EH (cell line): Measurements from ENCODE around the gene EEF2KMT.

Experiments used
- DNase-seq: peaks from one replicate; pipeline ENCODE4 v3.0.0-alpha.2; 2015; ENCODE audit warnings: low read depth

EEF2KMT gene

DNA sequence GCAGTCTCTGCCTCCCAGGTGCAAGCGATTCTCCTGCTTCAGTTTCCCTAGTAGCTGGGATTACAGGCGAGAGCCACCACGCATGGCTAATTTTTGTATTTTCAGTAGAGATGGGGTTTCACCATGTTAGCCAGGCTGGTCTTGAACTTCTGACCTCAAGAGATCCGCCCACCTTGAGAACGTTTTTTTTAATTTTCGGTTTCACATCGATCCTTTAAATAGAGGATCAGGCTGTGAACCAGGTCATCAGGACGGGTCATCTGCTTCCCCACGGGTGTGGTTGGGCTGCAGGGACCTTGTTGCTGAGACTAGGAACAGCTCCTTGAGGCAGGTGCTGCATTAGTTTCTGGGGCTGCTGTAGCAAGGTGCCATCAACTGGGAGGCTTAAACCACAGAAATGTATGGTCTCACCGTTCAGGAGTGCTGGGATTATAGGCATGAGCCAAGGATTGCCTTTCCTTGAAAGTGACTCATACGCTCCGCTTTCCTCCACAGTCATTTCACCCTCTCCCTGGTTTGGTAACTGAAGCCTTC, 55.9 kb downstream of the EEF2KMT start:
- DNase-seq: peak; percentile 48

DNA sequence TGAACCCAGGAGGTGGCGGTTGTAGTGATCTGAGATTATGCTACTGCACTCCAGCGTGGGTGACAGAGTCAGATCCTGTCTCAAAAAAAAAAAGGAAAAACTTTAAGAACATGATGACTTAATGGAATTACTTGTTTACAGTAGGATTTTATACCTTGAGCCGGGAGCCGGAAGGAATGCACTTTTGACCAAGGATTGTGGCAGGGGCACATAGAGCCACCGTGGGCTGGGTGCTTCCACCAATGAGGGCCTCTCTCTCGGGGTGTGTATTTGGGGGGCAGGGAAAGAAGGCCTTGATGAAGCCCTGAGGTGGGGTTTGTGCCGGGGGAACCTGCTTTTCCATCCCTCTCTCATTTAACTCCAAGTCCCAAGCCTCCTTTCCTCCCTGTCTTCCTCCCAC, 57.1 kb downstream of the EEF2KMT start:
- DNase-seq: no peak

GRCh38 chr16:5036228-5037156, 61.1 kb downstream of the EEF2KMT start:
- no peak for DNase-seq

DNA sequence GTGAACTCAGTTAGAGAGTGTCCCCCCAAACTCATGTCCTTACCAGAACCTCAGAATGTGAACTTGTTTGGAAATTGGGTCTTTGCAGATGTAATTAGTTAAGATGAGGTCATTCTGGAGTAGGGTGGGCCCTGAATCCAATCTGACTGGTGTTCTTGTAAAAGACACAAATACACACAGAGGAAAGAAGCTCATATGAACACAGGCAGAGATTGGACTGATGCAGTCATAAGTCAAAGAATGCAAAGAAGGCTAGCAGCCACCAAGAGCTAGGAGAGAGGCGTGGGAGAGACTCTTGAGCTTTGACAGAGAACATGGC, 61.7 kb downstream of the EEF2KMT start:
- DNase-seq: no peak
